GM19468 (cell line): ENCODE results near the gene CCDC144A.
"Not testable (repeated sequence)": the region's sequence is repeated elsewhere in the genome, so short reads cannot be mapped to it uniquely, and the experiment has no call there.

Experiments
- ATAC-seq: cut with Tn5 transposase; IDR thresholded peaks from one replicate; pipeline ENCODE4 v1.9.1; 2021; ENCODE audit warnings: mild to moderate bottlenecking, moderate library complexity, moderate number of reproducible peaks; ENCODE audit not compliant: unreplicated experiment; ENCODE audit errors: extremely low read depth

The CCDC144A gene, protein sequence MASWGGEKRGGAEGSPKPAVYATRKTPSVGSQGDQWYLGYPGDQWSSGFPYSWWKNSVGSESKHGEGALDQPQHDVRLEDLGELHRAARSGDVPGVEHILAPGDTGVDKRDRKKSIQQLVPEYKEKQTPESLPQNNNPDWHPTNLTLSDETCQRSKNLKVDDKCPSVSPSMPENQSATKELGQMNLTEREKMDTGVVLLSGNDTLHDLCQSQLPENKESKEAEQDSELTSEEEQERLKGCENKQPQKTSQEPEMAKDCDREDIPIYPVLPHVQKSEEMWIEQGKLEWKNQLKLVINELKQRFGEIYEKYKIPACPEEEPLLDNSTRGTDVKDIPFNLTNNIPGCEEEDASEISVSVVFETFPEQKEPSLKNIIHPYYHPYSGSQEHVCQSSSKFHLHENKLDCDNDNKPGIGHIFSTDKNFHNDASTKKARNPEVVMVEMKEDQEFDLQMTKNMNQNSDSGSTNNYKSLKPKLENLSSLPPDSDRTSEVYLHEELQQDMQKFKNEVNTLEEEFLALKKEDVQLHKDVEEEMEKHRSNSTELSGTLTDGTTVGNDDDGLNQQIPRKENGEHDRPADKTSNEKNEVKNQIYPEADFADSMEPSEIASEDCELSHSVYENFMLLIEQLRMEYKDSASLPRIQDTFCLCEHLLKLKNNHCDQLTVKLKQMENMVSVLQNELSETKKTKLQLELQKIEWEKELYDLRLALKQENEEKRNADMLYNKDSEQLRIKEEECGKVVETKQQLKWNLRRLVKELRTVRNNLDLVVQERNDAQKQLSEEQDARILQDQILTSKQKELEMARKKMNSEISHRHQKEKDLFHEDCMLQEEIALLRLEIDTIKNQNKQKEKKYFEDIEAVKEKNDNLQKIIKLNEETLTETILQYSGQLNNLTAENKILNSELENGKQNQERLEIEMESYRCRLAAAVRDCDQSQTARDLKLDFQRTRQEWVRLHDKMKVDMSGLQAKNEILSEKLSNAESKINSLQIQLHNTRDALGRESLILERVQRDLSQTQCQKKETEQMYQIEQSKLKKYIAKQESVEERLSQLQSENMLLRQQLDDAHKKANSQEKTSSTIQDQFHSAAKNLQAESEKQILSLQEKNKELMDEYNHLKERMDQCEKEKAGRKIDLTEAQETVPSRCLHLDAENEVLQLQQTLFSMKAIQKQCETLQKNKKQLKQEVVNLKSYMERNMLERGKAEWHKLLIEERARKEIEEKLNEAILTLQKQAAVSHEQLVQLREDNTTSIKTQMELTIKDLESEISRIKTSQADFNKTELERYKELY (N-terminal part only)

DNA sequence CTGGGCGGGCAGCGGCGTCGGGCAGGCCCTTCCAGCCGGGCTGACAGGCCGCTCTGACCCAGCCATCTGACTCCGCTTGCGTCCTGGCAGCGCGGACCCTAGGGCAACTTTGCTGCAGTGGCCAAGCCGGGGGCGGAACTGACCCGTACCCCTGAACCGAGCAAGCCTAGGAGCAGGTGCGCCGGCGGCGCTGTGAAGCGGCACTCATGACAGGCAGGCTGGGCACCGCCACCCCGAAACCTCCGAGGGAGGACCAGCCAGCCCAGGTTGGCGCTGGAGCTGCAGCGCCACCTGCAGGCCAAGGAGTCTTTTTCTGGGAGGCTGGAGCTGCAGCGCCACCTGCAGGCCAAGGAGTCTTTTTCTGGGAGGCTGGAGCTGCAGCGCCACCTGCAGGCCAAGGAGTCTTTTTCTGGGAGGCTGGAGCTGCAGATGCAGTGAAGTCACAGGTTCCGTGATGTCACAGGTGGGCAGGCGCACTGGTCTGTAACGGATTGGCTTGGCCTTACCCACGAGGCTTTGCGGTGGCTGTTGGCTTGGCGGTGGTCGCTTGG, at the start of gene CCDC144A:
TSS of gene CCDC144A (plus strand) at position 511 of the 551 bp plus-strand sequence. CDS start 160 bp downstream, outside the sequence.
- ATAC-seq = not testable (repeated sequence)

DNA sequence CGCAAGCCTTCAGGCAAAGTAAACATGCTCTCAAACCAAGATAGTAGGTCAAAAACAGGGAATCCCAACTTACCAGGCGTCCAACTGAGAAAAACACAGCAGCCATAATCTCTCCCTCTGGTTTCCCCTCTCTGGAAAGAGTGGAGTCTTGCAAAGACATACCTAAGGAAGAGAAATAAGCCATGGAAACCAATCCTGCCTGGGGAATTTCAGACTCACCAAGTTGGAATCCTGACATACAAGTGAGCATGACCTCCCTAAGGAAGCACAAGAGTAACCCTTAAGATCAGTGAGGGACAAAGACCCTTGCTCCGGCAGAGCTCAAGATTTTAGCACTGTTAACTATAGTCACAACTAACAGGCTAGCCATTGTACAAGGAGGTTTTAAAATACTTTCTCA, 40.5 kb upstream of the CCDC144A start:
- ATAC-seq = no peak

DNA sequence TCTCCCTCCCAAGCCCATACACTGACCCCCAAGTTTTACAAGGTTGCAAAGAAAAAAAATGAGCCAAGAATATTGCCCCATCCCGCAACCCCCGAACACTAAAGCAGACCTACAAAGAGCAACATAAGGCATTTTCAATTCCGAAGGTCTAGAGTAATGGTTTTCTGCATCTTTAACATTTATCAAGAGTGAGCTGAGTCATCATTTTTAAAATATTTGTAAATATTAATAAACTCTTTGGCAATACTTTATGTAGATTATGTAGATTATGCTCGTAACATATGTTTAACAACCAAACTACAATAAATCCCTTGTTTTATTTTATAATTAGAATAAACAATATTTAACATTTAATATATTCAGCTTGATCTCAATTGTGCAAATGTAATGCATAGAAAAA, 37.8 kb upstream of the CCDC144A start:
- ATAC-seq = no peak

DNA sequence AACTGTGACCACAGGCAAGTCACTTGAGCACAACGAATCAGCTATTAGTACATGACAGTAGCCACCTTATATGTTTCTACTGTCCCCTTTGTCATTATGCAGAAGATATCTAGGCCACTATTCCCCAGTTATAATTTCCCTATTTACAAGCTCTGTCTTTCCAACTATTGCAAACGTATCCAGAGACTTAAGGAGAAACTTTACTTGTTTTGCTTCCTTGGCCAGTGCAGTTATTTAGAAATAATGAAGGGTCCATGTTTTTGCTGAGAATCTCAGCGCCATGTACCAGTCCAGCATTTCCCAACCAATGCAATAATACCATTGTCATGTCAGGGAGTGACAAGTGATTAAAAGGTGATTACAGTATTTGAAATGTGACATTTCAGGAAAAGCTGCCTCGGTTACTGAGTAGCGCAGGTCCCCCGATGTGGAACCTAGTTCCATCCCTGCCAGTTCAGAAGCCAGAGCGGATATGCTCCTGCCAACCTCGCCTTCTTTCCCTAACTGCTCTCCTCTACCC, 37.1 kb upstream of the CCDC144A start:
- ATAC-seq = no peak

DNA sequence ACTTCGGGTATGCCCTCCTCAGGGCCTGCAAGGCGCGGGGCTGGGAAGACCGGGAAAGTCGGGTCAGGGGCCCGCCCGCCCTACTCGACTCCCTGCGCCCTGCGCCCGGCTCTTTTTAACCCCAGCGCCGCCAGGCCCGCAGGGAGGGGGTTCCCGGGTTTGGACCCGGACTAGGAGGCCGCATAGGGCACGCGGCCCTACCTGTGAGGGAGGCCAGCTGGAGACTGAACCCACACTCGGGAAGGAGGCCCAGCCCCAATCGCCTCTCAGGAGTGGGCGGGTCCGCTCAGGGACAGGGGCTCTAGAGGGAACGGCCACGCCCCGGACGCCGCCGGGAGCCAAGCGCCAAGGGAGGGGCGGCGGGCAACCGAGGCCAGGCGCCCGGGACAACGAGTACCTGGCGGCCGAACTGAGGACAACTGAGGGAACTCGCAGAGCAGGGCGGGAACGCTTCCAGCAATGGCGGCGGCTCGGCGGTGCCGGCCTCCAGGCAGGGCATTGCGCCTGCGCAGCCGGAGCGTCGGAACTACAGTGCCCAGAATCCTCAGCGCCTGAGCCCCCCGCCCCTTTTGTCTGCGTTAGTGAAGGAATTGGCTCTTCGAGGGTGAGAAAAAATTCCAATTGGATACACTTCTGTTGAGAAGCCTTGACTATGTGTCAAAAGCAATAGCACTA, 36.5 kb upstream of the CCDC144A start, which contains the start of gene ZNF624:
TSS of gene ZNF624 (minus strand) at position 484 of the 675 bp plus-strand sequence.
- peak; percentile 92 for ATAC-seq

DNA sequence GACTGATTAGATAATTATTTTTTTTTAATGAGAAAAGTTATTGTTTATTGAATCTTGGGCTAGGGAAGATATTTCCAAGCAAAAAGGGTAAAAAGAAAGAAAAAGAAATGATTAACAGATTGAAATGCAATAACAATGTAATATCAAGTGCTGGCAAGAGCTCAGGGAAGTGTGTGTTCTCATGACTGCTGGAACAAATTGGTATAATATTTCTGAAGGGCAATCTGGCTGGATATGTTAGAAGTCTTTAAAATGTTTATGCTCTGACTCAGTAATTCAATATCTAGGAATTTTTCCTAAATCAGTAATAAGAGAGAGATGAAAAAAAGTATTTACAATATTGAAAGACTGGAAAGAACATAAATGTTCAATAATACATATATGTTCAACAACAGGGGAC, 28.8 kb upstream of the CCDC144A start:
- ATAC-seq = no peak

DNA sequence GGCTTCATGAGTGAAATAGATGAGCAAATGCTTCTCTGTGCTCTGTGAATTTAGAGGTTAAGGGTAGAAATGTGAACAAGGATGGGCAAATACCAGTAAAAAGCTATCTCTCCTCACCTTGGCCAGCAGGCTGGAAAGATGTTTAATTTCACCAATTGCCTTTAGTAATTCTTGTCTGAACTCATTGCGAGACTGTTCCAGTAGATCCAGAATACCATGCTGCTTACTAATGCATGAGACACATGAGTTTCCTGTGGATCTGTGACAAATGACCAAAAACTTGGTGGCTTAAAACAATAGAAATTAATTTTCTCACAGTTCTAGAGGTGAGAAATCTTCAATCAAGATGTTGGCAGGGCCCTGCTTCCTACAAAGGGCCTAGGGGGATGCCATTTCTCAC, 27.1 kb upstream of the CCDC144A start:
- ATAC-seq = no peak

DNA sequence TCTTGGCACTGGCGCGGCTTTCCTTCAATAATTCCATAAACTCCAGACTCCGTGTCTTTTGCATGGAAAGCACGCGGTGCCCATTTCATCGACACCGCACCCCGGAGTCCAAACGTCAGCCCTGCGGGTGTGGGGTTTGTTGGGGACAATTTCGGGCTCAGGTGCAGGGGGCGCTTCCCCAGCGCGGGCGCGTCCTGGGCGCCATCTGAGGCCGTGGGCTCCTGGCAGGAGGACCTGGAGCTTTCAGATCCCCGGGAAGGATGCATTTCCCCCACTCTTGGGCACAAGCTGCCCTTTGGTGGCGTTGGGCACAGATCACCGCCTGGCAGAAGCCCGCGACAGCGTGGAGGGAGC, 23.5 kb upstream of the CCDC144A start:
- ATAC-seq = not testable (repeated sequence)

DNA sequence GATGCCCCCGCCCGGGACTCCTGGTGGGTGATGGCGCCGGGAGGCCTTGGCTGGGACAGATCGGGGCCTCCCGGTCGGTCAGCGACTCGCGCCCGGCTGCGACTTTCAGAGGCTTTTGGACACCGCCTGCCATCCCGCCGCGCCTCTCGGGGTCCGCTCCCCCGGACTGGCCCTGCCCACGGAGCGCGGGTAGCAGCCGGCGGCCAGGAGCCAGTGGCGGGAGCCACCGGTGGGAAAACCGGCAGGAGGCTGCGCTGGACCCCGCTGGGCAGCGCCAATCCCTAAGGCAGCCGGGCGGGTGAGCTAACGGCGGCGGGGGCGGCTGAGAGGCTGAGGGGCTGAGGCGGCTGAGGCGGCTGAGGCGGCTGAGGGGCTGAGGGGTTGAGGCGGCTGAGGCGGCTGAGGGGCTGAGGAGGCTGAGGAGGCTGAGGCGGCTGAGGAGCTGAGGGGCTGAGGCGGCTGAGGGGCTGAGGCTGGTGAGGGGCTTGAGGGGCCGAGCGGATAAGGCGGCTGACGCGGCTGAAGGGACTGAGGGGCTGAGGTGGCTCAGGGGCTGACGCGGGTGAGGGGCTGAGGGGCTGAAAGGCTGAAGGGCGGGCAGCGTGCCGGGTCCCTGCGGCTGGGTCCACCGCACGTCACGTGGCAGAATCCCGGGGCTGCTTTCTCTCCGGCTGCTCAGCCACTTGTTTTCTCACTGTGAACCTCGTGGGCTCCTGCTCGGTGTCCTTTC, 23.0 kb upstream of the CCDC144A start:
- ATAC-seq = not testable (repeated sequence)

DNA sequence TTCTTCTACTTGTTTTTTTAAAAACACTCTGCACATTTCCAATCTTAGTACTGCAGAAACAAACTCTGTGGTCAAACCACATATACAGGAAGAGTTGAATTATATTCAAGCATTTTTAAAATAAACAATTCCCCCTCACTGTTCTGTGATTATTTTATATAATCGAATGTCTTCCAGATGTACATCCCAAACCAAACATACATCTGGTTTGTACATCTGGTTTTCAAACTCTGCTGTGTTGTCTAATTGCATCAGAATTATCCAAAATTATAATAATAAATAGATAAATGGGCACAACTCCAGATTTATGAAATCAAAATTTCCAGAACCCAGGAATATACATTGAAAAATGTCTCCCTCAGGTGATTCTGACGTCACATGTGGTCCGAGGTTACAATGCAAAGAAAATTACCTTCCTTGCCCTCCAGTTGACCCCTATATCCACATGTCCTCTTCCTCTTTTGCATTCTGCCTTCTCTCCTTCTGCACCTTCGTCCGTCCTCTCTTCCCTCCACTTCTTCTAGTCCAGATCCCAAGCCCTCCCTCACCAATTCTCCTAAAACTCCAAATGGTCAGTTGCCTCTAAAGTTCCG, 13.3 kb upstream of the CCDC144A start:
- ATAC-seq = no peak

DNA sequence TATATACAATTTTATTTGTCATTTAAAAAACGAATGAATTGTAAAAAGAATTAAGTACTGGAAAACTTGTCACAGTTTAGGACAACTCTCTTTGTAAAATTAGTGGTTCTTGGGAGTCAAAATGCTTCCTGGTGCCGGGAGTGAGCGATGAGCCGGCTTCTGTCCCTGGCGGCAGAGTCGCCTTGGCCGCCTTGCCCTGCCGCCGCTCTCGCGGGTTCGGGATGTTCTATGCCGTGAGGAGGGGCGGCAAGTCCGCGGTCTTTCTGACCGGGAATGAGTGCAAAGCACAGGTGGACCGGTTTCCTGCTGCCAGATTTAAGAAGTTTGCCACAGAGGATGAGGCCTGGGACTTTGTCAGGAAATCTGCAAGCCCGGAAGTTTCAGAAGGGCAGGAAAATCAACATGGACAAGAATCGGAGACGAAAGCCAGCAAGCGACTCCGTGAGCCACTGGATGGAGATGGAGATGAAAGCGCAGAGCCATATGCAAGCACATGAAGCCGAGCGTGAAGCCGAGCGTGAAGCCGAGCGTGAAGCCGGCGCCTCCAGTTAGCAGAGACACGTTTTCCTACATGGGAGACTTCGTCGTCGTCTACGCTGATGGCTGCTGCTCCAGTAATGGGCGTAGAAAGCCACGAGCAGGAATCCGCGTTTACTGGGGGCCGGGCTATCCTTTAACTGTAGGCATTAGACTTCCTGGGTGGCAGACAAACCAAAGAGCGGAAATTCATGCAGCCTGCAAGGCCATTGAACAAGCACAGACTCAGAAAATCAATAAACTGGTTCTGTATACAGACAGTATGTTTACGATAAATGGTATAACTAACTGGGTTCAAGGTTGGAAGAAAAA, 6.5 kb upstream of the CCDC144A start:
- ATAC-seq = not testable (repeated sequence)

DNA sequence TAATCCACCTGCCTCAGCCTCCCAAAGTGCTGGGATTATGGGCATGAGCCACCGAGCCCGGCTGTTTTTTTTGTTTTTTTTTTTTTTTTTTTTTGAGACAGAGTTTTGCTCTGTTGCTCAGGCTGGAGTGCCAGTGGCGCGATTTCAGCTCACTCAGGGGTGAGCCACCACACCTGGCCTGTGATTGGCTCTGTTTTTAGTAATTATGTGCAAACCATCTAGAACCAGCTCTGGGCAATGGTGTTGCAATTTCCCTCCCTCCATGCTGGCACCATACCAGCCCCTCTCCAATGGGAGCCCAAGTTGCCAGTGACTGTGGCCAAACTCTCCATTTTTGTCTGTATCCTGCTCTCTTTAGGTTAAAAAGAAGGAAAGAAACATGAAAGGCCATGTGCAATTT, 4.0 kb upstream of the CCDC144A start:
- ATAC-seq = not testable (repeated sequence)

DNA sequence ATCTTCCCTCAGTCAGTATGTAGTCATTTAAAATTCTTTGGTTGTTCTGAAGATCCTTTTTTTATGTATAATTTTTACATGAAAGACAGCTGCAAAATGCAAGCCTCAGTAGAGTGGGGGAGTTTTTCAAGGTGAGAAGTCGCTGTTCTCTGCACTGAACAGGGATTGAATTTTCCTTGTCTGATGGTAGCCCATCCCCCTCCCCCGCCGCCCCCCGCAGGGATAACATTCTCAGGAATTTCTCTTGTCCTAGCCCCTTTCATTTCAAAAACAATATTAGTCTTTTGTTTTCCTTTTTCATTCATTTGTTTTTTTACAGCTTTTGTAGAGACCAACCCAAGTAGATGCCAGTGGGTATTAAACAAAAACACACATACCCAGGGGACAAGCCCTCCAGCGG, 2.9 kb upstream of the CCDC144A start:
- ATAC-seq = not testable (repeated sequence)

DNA sequence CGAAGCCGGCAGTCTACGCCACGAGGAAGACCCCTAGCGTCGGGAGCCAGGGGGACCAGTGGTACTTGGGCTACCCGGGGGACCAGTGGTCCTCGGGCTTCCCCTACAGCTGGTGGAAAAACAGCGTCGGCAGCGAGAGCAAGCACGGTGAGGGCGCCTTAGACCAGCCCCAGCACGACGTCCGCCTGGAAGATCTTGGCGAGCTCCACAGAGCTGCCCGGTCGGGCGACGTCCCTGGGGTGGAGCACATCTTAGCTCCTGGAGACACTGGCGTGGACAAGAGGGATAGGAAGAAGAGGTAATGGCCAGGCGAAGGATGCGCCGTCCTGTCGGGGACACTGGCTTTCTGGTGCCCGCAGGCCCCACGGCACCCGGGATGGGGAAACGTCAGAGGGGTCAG, 406 bp downstream of the CCDC144A start:
- not testable (repeated sequence) for ATAC-seq

DNA sequence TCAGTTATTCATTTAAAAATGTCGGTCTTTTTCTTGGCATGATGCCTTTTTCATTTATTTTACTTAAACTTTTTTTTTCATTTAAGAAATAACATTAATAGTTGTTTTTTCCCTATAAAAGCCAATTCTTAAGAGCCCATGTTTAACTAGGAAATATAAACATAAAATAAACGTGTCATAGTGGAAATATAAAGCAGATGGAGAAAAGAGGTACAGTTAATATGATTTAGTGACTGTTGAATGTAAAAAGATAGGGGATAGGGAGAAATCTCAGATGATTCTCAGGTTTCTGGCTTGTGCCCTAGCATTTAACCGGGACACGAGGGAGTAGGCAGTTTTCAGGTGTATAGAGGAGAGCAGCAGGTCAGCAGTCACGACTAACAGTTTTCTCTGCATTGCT, 7.6 kb downstream of the CCDC144A start:
- ATAC-seq = not testable (repeated sequence)

DNA sequence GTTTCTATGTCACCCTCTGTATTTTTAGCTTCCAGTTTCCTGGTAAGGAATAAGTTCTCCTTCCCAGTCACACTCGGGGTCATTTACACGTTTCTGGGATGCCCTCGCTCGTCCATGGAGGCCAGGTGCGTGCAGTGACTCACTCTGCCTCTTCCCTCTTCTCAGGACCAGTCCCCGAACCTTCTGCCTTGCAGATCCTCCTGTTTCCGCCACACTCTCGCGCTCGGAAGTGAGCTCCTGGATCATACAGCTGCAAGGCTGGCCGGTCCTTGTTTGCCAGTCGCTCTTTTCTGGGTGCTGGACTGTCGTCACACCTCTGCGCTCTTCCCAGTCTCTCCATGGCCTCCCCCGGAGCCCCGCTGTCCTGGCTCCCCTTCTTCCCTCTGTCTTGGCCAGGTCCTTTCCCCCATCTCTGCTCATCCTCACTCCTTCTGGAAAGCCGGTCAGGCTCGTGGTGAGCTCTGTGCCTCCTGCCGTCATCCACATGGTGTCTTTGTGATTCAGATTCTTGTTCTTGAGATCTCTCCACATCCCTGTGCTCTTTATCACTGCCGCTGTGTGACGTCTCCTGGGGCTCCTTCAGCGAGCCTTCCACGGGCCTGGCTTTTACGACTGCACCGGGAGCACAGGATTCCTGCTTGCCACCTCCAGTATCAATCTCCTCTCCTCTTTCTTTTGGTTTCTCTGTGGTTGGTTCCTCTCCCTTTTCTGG, 55.6 kb downstream of the CCDC144A start:
- not testable (repeated sequence) for ATAC-seq

DNA sequence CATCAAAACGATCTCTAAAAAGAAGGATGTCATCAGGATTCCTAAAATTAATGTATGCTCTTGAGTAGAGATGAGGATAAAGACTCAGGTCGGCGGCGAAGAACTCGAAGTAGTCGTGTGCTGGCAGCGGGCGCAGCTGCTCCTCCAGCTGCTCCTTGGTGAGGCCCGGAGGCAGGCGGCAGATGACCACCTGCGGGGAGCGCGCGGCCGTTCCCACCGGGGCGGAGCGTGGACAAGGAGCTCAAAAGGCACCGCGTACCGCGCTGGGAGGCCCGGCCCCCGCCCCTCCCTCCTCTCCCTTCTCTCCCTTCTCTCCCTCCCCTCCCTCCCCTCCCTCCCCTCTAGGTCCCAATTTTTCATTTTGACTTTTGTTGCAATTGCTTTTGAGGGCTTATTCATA, 56.5 kb downstream of the CCDC144A start:
- ATAC-seq = not testable (repeated sequence)
